Measurements from ENCODE around the gene TRAF3IP3. TPM values are rescaled to one million over a fixed set of nuclear protein-coding genes. Genes with fewer than 3 reads are reported as not detected.

The TRAF3IP3 gene
- polyA plus RNA-seq, 1 donor from 2014 or later, result not detected

DNA sequence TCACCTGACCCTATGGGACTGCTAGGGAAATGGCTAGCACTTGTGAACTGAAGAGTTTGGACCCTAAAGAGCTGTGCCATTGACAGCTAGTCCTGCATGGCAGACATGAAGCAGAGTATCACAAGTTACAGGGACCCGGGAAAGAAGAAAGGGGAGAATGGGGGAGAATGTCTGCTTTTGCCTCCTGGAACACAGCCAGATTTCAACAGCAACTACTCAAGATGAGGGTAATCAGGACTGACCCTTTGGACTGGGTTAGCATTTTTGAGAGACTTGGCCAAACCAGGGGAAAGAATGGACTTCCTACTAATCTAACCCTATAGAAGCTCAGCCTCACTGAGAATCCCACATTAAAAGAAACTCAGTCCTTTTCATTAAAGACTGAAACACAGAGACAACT, 63.2 kb downstream of the TRAF3IP3 start:
- Histone ChIP-seq H3F3A (ENCODE audit: insufficient read depth, low read length, poor library complexity, severe bottlenecking) (no peaks in the 10 kb centered on the region), H3K9me2 (ENCODE audit: insufficient read depth, low read length) (no peaks in the 10 kb centered on the region), H3K9ac (ENCODE audit: low read length) (no peak overlapping the region), H4K20me1 (ENCODE audit: insufficient read depth) (no peaks in the 10 kb centered on the region), H3K4me2 (ENCODE audit: low read length) (no peak overlapping the region), H3K36me3 (ENCODE audit: insufficient read depth, low read length) (no peaks in the 10 kb centered on the region), H2AFZ (ENCODE audit: low read depth, low read length) (no peak overlapping the region), H3K27me3 (ENCODE audit: insufficient read depth, low read depth, low read length) (no peaks in the 10 kb centered on the region), H3K9me3 (ENCODE audit: low read length) (no peaks in the 10 kb centered on the region), H3K79me2 (replicated peaks; ENCODE audit: insufficient read depth, low read length) (no peaks in the 10 kb centered on the region), H3K4me3 (ENCODE audit: low read length) (no peak overlapping the region), H3K27ac (ENCODE audit: low read length) (no peak overlapping the region)
- no peak for TF ChIP-seq EP300 (conservative IDR thresholded peaks at IDR 0.05; ENCODE audit: poor library complexity, severe bottlenecking)
- no peak for TF ChIP-seq SMC3 (conservative IDR thresholded peaks at IDR 0.05; ENCODE audit: poor library complexity)
- TF ChIP-seq, protein P1, sequence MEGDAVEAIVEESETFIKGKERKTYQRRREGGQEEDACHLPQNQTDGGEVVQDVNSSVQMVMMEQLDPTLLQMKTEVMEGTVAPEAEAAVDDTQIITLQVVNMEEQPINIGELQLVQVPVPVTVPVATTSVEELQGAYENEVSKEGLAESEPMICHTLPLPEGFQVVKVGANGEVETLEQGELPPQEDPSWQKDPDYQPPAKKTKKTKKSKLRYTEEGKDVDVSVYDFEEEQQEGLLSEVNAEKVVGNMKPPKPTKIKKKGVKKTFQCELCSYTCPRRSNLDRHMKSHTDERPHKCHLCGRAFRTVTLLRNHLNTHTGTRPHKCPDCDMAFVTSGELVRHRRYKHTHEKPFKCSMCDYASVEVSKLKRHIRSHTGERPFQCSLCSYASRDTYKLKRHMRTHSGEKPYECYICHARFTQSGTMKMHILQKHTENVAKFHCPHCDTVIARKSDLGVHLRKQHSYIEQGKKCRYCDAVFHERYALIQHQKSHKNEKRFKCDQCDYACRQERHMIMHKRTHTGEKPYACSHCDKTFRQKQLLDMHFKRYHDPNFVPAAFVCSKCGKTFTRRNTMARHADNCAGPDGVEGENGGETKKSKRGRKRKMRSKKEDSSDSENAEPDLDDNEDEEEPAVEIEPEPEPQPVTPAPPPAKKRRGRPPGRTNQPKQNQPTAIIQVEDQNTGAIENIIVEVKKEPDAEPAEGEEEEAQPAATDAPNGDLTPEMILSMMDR (IDR thresholded peaks at IDR 0.05; ENCODE audit: poor library complexity, severe bottlenecking), result no peak

GRCh38 chr1:209820986-209821385, 65.1 kb downstream of the TRAF3IP3 start:
- Histone ChIP-seq H3K36me3 (ENCODE audit: insufficient read depth, low read length) (no peaks in the 10 kb centered on the region), H3K27ac (ENCODE audit: low read length) (no peak overlapping the region), H3K79me2 (replicated peaks; ENCODE audit: insufficient read depth, low read length) (no peaks in the 10 kb centered on the region), H3K4me2 (ENCODE audit: low read length) (no peak overlapping the region), H3K4me3 (ENCODE audit: low read length) (no peak overlapping the region), H3K27me3 (ENCODE audit: insufficient read depth, low read depth, low read length) (no peaks in the 10 kb centered on the region), H3F3A (ENCODE audit: insufficient read depth, low read length, poor library complexity, severe bottlenecking) (no peaks in the 10 kb centered on the region), H4K20me1 (ENCODE audit: insufficient read depth) (no peaks in the 10 kb centered on the region), H3K9me3 (ENCODE audit: low read length) (no peaks in the 10 kb centered on the region), H2AFZ (ENCODE audit: low read depth, low read length) (no peak overlapping the region), H3K9ac (ENCODE audit: low read length) (no peak overlapping the region), H3K9me2 (ENCODE audit: insufficient read depth, low read length) (no peaks in the 10 kb centered on the region)
- no peak for TF ChIP-seq TAF1 (IDR thresholded peaks at IDR 0.05; ENCODE audit: low read depth)
- TF ChIP-seq RAD21 (conservative IDR thresholded peaks at IDR 0.05), result no peak
- TF ChIP-seq POLR2AphosphoS5 (IDR thresholded peaks at IDR 0.05), result no peak
- TF ChIP-seq, protein P1 (IDR thresholded peaks at IDR 0.05; ENCODE audit: poor library complexity, severe bottlenecking), result no peak
- no peak for TF ChIP-seq SMC3 (conservative IDR thresholded peaks at IDR 0.05; ENCODE audit: poor library complexity)
- no peak for TF ChIP-seq MXI1 (conservative IDR thresholded peaks at IDR 0.05; ENCODE audit: poor library complexity, severe bottlenecking)
- TF ChIP-seq, protein P2, sequence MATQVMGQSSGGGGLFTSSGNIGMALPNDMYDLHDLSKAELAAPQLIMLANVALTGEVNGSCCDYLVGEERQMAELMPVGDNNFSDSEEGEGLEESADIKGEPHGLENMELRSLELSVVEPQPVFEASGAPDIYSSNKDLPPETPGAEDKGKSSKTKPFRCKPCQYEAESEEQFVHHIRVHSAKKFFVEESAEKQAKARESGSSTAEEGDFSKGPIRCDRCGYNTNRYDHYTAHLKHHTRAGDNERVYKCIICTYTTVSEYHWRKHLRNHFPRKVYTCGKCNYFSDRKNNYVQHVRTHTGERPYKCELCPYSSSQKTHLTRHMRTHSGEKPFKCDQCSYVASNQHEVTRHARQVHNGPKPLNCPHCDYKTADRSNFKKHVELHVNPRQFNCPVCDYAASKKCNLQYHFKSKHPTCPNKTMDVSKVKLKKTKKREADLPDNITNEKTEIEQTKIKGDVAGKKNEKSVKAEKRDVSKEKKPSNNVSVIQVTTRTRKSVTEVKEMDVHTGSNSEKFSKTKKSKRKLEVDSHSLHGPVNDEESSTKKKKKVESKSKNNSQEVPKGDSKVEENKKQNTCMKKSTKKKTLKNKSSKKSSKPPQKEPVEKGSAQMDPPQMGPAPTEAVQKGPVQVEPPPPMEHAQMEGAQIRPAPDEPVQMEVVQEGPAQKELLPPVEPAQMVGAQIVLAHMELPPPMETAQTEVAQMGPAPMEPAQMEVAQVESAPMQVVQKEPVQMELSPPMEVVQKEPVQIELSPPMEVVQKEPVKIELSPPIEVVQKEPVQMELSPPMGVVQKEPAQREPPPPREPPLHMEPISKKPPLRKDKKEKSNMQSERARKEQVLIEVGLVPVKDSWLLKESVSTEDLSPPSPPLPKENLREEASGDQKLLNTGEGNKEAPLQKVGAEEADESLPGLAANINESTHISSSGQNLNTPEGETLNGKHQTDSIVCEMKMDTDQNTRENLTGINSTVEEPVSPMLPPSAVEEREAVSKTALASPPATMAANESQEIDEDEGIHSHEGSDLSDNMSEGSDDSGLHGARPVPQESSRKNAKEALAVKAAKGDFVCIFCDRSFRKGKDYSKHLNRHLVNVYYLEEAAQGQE (IDR thresholded peaks at IDR 0.05; ENCODE audit: borderline replicate concordance), result no peak
- TF ChIP-seq EP300 (conservative IDR thresholded peaks at IDR 0.05; ENCODE audit: poor library complexity, severe bottlenecking), result no peak
- TF ChIP-seq EZH2 (IDR thresholded peaks at IDR 0.05; ENCODE audit: borderline replicate concordance, insufficient read depth, low read length, poor library complexity, severe bottlenecking), result no peak

All from neural cell (in vitro differentiated cells).